Measurements from ENCODE around the gene TCIRG1.

DNA sequence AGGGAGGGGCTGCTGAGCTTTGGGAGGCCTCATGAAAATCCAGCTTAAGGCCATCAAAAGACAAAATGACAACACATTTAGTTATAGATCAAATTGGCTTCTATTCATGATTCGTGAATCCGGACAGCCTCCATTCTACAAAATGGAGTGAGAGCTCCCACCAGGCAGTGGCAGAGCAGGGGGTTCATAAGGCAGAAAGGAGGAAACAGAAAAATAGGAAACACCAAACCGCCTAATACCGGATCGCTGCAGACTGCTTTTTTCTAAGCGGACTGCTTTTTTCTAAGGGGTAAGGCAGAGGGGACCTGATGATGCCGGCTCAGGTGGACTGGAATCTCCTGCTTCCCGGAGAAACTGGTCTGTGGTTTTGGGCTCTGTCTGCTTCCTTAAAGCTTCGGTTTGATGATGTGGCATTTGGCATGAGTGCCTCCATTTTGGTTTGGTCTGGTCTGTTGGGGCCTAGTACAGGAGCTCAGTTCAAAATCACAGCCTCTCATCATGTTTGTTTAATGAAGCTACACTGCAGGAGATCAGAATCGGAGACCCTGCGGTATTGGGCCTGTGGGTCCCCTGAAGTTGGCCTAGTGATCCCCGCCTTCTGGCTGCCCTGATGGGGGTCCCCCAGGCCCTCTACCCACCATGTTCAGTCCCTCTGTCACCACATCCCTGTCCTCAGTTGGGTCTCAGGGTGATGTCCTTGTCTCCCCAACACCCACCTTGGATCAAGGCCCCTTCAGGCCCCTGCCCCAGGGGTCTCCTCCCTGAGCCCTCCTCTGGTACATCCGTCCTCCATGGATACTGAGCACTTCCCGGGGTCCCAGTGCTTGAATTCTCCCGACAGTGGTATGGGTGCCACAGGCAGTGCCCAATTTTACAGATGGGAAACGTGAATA is 27.5 kb upstream of the TCIRG1 start:
- TF ChIP-seq, protein P1, sequence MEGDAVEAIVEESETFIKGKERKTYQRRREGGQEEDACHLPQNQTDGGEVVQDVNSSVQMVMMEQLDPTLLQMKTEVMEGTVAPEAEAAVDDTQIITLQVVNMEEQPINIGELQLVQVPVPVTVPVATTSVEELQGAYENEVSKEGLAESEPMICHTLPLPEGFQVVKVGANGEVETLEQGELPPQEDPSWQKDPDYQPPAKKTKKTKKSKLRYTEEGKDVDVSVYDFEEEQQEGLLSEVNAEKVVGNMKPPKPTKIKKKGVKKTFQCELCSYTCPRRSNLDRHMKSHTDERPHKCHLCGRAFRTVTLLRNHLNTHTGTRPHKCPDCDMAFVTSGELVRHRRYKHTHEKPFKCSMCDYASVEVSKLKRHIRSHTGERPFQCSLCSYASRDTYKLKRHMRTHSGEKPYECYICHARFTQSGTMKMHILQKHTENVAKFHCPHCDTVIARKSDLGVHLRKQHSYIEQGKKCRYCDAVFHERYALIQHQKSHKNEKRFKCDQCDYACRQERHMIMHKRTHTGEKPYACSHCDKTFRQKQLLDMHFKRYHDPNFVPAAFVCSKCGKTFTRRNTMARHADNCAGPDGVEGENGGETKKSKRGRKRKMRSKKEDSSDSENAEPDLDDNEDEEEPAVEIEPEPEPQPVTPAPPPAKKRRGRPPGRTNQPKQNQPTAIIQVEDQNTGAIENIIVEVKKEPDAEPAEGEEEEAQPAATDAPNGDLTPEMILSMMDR (conservative IDR thresholded peaks at IDR 0.05; ENCODE audit: low read length), result no peak
- no peak for TF ChIP-seq EZH2phosphoT487 (IDR thresholded peaks at IDR 0.05; ENCODE audit: borderline replicate concordance)
